Ishikawa (cell line): ENCODE measurements around the gene MCF2L.

Experiments
- CEBPB ChIP-seq: IDR thresholded peaks from 2 replicates; pipeline ENCODE4 v1.6.1; 2012
- CREB1 ChIP-seq: IDR thresholded peaks from 2 replicates; pipeline ENCODE4 v1.6.1; 2012; ENCODE audit warnings: low read depth
- EGR1 ChIP-seq: IDR thresholded peaks from 2 replicates; pipeline ENCODE4 v1.6.1; 2012
- EP300 ChIP-seq: IDR thresholded peaks from 2 replicates; pipeline ENCODE4 v1.6.1; 2012; ENCODE audit warnings: borderline replicate concordance
- FOXM1 ChIP-seq: IDR thresholded peaks from 2 replicates; pipeline ENCODE4 v1.6.1; 2012; ENCODE audit warnings: low read depth, borderline replicate concordance
- MAX ChIP-seq: IDR thresholded peaks from 2 replicates; pipeline ENCODE4 v1.6.1; 2012
- NFIC ChIP-seq: IDR thresholded peaks from 2 replicates; pipeline ENCODE4 v1.6.1; 2012
- RAD21 ChIP-seq: IDR thresholded peaks from 2 replicates; pipeline ENCODE4 v1.6.1; 2012; ENCODE audit warnings: low read depth
- REST ChIP-seq: IDR thresholded peaks from 2 replicates; pipeline ENCODE4 v1.6.1; 2012; ENCODE audit warnings: low read depth, mild to moderate bottlenecking
- TAF1 ChIP-seq: IDR thresholded peaks from 2 replicates; pipeline ENCODE4 v1.6.1; 2012; ENCODE audit warnings: low read depth, mild to moderate bottlenecking
- TCF12 ChIP-seq: IDR thresholded peaks from 2 replicates; pipeline ENCODE4 v1.6.1; 2012; ENCODE audit warnings: low read depth
- TEAD4 ChIP-seq: IDR thresholded peaks from 2 replicates; pipeline ENCODE4 v1.6.1; 2012
- USF1 ChIP-seq: IDR thresholded peaks from 2 replicates; pipeline ENCODE4 v1.6.1; 2012
- YY1 ChIP-seq: IDR thresholded peaks from 2 replicates; pipeline ENCODE4 v1.6.1; 2012; ENCODE audit warnings: low read depth
- ZBTB7A ChIP-seq: IDR thresholded peaks from 2 replicates; pipeline ENCODE4 v1.6.1; 2012; ENCODE audit warnings: low read depth

The MCF2L gene

GRCh38 chr13:112986946-112987681, 18.1 kb downstream of the MCF2L start:
- no peak for TF ChIP-seq YY1
- TF ChIP-seq CEBPB, result no peak
- TF ChIP-seq TEAD4, result no peak
- no peak for TF ChIP-seq TCF12
- no peak for TF ChIP-seq NFIC
- no peak for TF ChIP-seq REST
- TF ChIP-seq TAF1, result no peak

GRCh38 chr13:112987682-112988024, 18.6 kb downstream of the MCF2L start:
- TF ChIP-seq MAX, result no peak
- no peak for TF ChIP-seq CEBPB
- TF ChIP-seq USF1, result no peak
- TF ChIP-seq CREB1, result no peak
- TF ChIP-seq RAD21, result no peak

- TF ChIP-seq TCF12 (no peak), CREB1 (no peak), EP300 (no peak), EGR1 (no peak), RAD21 (no peak), CEBPB (no peak), NFIC (no peak), MAX (no peak), FOXM1 (no peak), TEAD4 (no peak), USF1 (no peak), TAF1 (no peak), YY1 (no peak), REST (no peak), ZBTB7A (no peak)
Observed at GRCh38 chr13:112990783-112991182, 21.8 kb downstream of the MCF2L start.

DNA sequence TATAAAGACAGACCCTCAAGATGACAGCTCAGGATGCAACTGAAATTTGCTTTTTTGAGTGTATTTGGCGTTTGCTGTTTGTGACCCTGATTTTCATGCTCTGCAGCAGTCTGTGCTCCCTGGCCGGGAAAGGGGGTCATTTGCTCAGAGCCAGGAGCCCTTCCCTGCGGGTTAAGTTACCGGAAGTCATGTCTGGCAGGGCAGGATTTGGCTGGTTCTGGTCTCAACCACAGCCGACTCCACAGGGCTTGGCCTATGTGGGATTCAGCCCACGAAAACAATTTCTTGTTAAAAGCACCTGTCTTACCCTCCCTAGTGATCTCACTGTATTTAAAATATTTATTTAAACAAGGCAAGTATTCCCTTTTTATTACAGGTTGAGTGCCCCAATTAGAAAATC, 22.6 kb downstream of the MCF2L start:
- no peak for TF ChIP-seq EGR1
- no peak for TF ChIP-seq FOXM1
- no peak for TF ChIP-seq YY1
- TF ChIP-seq TAF1, result no peak
- no peak for TF ChIP-seq USF1
- no peak for TF ChIP-seq CREB1
- no peak for TF ChIP-seq TCF12
- TF ChIP-seq REST, result no peak
- TF ChIP-seq ZBTB7A, result no peak
- no peak for TF ChIP-seq CEBPB
- no peak for TF ChIP-seq NFIC
- no peak for TF ChIP-seq MAX
- no peak for TF ChIP-seq TEAD4
- TF ChIP-seq RAD21, result no peak
- no peak for TF ChIP-seq EP300
